Stimulated activated CD4-positive, alpha-beta T cell treated with anti-CD3 and anti-CD28 coated beads, TNF-alpha, amount 100 ng/mL, for 4 hours (primary cell): ENCODE measurements around the gene SPOPL.
"Not testable (repeated sequence)": the region's sequence is repeated elsewhere in the genome, so short reads cannot be mapped to it uniquely, and the experiment has no call there.

Experiments used
- DNase-seq, 3 experiments: peaks; one replicate each; pipeline ENCODE4 v3.0.0-alpha.2; 2020; ENCODE audit warnings: low read depth in 3 of 3

Gene SPOPL

DNA sequence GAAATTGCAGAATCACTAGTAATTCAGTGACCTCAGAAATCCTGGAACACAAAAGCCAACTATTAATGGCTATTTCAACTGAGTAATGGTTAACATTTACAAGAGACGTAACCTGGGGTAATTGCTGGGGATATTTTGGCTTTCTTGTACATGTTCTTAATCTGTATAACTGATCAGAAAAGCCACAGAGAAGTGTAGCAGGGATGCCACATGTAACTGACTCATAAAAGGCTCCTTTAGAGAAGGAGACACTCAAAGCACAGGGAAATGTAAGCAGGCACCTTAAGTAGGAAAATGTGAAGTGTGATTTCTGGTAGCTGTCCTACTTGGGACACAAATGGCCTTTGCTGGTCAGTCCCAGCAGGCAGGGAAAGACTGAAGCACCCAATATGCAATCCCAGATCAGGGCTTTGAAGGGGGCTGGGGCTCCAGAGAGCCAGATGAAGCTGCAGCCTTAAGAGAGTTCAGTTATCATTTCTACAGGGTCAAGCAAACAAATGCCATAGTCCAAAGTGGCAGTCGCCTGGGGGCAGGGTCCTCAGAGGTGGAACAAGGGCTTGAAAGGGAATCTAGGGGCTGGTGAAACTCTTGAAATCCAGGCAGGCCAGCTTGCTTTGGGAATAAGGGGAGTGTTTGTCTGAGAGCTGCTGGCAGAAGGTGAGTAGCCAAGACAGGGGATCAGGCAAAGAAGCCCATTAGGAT, 7.2 kb upstream of the SPOPL start:
- DNase-seq = no peak

DNA sequence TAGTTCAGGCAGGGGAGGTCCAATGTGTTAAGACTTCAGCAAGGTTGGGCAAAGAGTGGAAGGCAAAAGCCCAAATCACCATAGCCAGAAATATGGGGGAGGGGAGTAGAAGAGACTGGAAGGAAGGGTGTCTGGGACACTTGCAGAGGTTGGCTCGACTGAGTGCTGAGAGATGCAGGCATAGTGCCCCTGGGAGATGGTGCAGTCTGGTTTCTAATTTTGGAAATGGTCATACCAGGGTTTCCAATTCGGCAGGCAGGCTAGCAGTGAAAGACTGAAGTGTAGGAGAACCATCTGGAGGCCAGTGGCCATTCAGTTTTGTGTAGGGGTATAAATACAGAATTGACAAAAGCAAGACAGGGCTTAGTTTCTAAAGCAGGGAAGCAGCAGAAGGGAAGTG, 6.2 kb upstream of the SPOPL start:
- DNase-seq = no peak

DNA sequence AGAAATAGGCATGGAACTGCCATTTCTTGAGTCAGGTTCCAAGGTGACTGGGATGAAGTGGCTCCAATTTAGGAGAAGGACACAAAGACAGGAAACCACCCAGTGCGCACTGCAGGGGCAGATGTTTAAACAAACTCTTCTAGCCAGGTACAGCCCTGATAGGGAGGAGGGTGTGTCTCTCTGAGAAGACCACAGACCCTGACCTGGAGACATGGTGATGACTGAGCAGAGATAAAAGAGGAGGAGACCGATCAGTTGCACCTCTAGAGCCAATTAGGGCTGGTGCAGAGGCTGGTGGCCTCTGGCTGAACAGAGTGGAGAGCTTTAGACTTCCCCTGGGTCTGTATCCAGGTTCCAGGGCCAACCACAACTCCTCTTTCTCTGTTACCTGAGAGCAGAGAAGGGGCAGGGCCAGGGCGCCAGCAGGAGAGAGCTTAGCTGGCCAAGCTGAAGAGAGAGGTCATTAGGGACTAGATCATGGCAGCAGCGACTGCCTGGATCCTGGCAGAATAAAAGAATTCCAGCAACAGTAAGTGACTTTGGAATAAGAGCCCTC, 5.4 kb upstream of the SPOPL start:
- DNase-seq = no peak

DNA sequence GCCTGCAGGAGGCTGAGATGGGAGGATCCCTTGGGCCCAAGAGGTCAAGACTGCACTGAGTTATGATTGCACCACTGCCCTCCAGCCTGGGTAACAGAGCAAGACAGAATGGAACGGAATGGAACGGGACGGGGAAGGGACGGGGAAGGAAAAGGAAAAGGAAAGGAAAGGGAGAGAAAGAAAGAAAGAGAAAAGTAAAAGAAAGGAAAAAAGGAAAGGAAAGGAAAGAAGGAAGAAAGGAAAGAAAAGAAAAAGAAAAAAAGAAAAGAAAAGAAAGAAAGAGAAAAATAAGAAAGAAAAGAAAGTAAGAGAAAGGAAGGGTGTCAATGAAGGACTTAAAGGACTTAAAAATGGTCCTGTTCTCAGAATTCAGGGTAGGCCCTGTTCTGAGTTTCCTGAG, 4.3 kb upstream of the SPOPL start:
- DNase-seq = no peak

DNA sequence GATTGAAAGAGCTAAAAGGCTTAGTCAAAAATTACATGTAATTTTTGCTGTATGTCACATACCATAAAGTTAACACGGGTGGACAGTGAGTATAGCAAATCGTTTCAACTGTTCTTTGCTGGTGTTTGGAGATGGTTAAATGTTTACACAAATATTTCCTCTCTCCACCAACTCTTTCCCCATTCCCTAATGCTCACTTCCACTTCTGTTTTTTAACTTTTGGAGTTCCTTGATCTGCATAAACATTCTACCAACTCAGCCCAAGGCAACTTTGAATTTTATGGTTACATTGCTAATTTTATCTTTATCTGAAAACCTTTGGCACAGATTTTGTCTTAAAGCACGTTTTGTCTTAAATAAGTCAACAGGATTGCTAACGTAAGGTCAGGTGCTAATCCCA, 1.9 kb upstream of the SPOPL start:
- DNase-seq = no peak

DNA sequence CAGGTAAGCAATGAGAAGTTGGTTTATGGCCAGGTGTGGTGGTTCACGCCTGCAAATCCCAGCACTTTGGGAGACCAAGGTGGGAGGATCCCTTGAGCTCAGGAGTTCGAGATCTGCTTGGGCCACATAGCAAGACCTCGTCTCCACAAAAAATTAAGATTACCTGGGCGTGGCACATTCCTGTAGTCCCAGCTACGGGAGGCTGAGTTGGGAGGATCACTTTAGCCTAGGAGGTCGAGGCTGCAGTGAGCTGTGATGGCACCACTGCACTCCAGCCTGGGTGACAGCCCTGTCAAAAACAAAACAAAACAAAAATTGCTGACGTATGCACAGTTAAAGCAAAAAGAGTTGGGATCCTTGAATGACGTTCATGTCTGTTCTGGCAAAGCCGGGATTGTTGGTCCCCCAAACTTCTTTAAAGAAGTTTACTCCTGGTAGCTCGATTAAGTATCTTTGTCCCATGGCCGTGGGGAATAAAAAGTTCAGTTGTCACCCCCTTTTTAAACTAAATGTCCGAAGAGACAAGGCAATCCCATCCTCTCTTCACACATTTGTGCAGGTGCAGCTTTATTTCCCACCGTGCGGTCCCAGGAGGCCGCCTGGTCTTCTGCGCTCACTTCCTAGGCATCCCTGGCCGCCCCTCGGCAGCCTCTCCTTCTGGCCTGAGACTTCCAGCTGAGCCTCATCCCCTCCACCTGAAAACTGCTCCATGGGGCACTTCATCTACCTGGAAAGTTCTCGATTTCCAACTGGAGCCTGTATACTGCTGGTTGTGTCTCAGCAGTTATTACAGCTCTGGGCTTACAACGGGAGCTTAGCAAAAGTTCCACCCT, 762 bp upstream of the SPOPL start:
- DNase-seq = no peak

DNA sequence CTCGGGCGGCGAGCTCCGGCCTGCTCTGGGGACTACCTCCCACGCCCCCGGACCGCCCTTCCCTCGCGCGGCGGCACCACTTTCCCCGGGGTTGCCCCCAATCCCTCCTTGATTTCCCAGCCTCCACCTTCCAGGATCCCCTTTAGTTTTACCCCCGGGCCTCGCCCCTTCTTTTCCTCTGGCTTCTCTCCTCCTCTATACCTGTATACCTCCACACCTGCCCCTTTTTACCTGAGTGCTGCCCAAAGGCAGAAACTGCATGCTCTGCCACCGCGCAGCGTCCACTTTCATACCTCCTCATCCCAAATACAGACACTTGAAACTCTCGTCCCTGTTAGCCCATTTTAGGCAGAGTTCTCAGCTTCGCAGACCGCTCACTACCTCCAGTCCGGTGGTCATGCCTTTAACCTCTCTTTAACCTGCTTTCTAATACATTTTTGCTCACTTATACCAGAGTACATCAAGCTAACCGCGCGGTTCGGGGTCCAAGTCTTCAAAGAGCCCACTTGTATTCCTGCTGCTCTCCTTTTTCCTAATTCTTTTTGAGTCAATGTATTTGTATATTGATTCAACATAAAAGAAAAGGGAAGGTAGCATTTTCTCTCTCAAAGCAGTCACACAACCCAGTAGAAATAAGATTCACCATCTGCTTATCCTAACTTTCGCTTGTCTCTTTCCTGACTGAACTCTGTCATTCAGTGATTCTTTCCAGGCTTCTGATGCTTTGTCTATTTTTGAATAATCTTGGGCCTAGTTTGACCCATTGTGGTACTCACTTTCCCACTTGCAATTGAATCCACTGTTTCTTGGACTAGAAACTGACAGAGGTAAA, 901 bp downstream of the SPOPL start:
- peak in 2 of 3 experiments; percentile 1 for DNase-seq

DNA sequence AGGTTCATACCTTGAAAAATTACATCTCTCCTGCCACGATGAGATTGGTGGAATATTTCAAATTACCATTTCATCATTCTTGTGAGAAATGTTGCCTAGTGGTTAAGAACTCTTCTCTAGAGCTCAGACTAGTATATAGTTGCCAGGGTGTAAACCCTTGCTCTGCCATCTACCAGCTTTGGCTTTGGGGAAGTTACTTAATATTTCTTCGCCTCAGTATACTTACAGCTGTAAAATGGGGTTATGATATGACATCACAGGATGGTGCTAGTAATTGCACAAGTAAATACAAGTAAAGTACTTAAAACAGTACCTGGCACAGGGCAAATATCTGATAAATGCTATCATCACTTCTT, 1.5 kb downstream of the SPOPL start:
- no peak for DNase-seq

DNA sequence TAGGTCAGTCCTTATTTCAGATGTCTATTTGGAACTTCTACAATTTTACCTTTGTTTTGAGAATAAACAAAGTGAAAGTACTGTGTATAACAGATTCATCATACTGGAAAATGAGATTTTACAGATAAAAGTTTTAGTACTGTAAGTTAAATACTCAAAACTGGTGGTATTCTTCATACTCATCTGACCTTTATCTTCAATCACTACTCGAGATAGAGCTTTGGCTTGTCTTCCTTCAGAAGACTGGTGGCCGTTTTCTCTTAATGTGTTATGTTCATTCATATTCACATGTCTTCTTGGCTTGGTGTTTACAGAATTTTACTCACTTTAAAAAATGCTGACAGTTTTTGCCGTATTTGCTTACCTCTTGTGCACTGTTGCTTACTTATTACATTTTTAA, 2.1 kb downstream of the SPOPL start:
- DNase-seq = no peak

DNA sequence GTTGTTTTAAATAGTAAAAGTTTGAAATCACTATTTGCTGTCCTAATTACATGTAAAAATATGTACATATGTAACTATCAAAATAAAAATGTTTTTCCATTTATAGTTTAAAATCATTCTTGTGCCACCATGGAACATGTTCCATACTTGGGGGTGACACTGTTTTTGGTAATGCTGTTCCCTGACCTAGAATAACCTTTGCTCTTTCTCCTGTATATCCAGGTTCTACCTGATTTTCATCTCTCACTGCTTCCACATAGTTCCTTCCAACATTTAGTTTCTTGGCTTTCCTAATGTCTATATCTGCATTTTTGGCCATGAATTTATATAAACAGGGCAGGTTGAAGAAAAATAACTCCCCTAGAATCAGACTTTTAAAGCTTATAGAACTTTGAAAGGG, 2.5 kb downstream of the SPOPL start:
- no peak for DNase-seq

DNA sequence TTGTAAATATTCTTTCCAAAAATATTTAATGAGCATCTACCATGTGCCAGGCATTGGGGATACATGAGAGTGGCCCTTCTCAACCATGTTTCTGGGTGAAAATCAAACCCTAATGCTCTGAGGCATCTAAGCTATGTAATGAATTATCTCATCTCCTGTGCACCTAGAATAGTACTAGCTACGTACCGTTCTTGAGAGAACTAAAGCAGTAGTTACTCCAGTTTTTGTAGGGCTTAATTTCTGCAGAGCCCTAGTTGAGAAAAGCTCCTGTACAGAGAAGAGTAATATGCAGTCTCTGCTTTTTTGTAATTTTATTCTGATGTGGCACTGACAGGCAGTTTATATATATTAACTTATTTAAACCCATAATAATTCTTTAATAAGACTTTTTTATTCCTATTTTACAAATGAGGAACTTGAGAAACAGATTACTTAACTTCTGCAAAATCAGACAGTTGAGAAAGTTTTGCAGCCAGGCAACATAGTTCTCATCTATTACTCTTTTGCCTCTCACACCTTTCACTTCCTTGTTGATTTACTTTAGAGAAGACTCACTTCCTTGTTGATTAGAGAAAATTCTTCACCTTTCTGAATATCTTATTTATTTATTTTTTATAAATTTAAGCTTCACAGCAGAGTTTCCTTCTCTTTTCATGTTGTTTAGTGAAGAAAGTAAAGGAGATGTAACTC, 3.1 kb downstream of the SPOPL start:
- DNase-seq = no peak

DNA sequence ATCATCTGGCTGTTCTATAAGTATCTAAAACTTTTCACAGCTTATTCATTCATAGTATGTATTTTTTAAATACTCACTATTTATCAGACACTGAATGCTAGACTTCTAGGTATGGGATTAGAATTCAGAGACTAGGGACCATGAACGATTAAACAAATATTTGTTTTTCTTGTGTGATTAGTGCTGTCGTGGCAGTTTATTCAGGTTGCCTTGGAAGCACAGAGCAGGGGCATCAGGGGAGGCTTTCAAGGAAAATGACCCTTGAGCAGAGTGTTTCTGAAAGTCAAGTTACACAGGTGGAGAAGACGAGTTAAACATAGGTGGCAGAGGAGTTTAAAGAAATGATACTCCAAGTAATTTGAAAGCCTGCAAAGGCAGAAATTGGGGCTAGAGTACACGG, 5.7 kb downstream of the SPOPL start:
- DNase-seq = no peak

DNA sequence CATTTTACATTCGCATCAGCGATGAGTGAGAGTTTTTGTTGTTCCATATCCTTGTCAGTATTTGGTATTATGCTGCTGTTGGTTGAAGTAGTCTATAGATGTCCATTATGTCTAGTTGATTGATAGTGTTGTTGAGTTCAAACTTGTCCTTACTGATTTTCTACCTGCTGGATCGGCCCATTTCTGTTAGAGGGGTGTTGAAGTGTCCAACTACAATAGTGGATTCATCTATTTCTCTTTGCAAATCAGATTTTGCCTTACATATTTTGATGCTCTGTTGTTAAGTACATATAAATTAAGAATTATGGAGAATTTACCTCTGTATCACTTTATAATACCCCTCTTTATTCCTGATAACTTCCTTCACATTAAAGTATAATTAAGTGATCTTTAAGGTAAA, 8.7 kb downstream of the SPOPL start:
- no peak for DNase-seq

DNA sequence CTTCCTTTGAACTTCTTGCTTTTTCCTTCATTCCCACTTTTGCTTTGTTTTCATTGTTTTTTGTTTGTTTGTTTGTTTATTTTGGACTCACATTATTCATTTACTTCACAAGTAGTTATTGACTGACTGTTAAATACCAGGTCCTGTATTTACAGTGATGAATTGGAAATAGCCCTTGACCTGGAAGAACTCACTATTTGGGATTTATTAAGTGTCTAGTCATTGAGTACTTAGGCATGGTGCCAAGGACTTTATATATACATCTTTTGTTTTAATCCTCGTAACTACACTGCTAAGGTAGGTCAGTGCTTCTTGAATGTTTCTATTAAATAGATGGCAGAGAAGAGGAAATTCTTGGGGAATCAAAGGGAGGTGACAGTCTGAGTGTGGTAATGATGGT, 11.1 kb downstream of the SPOPL start:
- no peak for DNase-seq

DNA sequence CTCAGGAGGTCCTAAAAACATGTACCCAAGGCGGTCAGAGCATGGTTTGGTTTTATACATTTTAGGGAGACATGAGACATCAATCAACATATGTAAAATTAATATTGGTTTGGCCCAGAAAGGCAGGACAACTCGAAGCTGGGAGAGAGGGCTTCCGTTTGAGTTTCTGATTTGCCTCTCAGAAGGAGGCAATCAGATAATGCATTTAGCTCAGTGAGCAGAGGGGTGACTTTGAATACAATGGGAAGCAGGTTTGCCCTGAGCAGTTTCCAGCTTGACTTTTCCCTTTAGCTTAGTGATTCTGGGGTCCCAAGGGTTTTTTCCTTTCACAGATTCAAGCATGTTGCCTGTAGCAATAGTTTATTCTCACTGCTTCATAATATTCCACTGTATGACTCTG, 12.6 kb downstream of the SPOPL start:
- DNase-seq = no peak

DNA sequence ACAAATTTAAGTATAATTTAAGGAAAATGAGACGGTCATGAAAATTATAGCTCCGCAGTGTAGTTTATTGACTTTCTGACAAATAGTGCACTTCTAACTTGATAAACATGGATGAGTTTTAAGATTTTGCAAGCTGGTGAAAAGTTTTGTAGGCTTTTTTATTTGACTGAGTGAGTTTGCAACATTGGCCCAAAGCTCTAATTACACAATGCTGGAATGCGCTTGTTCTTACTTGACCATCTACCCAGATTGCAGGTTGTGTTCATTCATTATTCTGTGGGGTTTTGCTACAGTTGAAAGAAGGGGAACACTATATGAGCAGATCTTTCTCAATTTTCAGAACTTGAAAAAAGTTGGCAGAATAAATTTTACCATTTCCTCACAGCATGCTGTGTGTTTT, 13.5 kb downstream of the SPOPL start:
- no peak for DNase-seq

DNA sequence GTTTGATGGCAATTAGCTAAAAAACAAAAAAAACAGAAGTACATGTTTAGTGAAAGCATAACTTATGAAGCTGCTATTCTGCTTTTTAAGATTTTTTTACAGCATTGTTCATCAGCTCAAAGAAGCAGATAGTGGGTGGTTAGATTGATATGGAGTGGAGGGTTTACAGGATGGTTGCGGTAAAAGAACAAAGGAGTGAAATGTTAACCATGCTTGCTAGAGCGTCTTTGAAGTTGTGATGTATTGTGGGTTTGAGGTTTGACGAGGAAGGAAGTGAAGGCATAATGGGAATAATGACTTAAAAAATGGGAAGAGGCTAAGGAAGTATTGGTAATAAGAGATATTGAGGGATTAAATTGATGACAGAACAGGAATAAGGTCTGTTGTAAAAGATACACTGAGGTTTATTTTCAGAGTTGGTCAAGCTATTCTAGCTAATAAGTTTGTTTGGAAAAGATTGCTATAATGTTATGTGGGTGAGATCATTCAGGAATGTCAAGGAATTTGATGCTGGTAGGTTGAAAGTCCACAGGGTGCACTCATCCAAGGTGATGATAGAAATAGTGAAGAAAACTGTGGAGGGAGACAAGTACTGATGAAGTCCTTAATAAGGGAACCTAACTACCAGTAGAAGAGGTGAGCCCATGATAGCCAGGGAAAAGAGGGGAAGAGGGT, 14.6 kb downstream of the SPOPL start:
- no peak for DNase-seq

DNA sequence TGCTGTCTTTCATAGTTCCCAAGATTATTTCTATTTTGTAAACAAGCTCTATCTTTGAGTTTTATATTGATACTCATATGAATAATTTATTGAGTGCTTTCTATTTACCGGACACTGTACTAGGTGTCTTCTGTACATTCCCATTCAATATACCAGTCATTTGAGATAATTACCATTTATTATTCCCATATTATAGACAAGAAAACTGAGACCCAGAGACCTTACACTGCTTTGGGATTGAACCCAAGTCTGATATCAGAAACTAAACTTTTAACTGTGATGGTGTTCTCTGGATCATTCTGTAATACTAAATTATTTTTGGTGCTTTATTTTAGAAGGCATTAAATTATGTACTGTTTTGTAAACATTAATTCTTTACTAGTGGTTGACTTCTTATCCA, 17.3 kb downstream of the SPOPL start:
- DNase-seq = no peak

DNA sequence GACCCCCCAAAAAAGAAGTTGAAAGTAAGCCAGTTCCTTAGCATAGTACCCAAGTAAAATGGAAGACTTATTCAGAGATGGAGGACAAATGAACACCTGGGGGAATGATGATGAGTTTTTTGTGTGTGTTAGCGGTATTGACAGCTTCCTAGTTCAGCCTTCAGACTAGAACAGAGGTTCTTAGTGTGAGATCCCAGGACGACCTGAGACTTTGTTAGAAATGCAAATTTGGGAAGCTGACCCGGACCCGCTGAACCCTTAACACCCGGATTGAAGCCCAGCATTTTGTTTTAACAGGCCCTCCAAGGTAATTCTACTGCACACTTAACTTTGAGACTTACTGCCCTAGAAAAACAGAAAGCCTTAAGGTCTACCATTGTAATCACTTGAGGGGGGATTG, 20.3 kb downstream of the SPOPL start:
- no peak for DNase-seq

DNA sequence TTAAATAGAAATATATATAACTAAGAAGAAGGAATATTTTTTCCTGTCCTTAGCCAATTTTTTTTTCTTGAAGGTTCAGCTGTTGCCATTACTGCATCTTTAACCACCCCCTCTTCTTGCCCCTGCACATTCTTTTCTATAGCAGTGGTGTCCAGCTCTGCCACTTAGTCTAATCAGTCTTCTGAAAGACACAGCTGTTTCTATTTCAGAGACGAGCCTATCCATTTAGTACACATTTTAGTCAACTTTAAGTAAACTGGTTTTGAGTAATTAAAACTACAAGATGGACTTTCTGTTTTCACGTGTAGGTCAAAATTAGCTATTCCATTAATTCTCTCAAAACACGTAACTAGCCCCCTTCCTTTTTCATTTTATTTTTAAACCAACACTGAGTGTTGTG, 21.0 kb downstream of the SPOPL start:
- no peak for DNase-seq

DNA sequence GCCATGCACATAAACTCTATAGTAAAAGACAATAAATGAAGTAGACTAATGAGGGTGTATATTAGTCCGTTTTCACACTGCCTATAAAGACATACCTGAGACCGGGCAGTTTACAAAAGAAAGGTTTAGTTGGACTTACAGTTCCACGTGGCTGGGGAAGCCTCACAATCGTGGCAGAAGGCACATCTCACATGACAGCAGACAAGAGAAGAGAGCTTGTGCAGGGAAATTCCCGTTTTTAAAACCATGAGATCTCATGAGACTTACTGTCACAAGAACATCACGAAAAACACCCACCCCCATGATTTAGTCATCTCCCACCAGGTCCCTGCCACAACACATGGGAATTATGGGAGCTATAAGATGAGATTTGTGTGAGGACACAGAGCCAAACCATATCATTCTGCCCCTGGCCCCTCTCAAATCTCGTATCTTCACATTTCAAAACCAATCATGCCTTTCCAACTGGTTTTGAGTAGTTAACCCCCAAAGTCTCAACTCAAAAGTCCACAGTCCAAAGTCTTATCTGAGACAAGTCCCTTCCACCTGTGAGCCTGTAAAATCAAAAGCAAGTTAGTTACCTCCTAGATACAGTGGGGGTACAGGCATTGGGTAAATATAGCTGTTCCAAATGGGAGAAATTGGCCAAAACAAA, 21.6 kb downstream of the SPOPL start:
- not testable (repeated sequence) for DNase-seq
